Measurements from ENCODE around the gene CARD9. TPM values are rescaled to one million over a fixed set of nuclear protein-coding genes. Genes with fewer than 3 reads are reported as not detected.

CARD9 gene
- total RNA-seq, 1 experiment from 2014 or later = 1.1 TPM

DNA sequence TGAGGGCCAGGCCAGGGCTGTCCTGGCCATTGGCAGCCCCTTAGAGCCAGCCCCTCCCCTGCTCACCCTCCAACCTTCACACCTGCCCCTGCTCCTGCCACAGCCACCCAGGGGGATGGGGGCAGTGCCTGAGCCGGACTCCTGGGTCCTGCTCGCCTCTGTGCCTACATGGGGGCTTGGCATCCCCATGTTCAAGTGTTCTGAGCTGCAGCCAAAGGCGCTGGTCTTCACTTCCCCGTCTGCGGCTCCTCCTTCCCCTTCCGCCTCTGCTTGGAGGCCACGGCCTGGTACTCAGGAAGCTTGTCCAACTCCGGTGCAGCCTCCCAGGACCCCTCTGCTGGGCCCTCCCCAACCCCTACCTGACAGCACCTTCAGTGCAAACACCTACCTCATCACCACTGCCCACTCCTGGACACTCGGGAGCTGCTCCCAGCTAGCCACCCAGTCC, 7.7 kb downstream of the CARD9 start:
- CTCF ChIA-PET = no interaction called here
- BruUV-seq (replicated peaks) = no TSS peak
- Histone ChIP-seq H3K27me3 (ENCODE audit: low read length) (no peaks in the 10 kb centered on the region), H3K36me3 (ENCODE audit: low read depth, low read length) (no peaks in the 10 kb centered on the region), H3K9ac (ENCODE audit: low read length) (no peak overlapping the region), H4K20me1 (ENCODE audit: low read length) (no peaks in the 10 kb centered on the region), H2AFZ (ENCODE audit: low read length) (no peak overlapping the region), H3K9me2 (replicated peaks; ENCODE audit: low read length) (no peaks in the 10 kb centered on the region), H3K79me2 (ENCODE audit: low read length) (no peaks in the 10 kb centered on the region), H3K4me2 (ENCODE audit: low read length) (no peak overlapping the region), H3K4me3 (ENCODE audit: low read length) (no peak overlapping the region), H3K9me3 (ENCODE audit: low read length) (no peaks in the 10 kb centered on the region), H3K4me1 (ENCODE audit: insufficient read depth, low read length) (peaks cover 9% of the 10 kb centered on the region; the same call in 1 of the 2 replicates), H3F3A (ENCODE audit: low read length, unreplicated experiment) (no peaks in the 10 kb centered on the region), H3K27ac (ENCODE audit: low read length) (no peak overlapping the region)
- POLR2A ChIA-PET (ENCODE audit: unreplicated experiment) = no interaction called here
- intact Hi-C loops (cut with micrococcal nuclease) = no loop called here
- TF ChIP-seq, protein P1, sequence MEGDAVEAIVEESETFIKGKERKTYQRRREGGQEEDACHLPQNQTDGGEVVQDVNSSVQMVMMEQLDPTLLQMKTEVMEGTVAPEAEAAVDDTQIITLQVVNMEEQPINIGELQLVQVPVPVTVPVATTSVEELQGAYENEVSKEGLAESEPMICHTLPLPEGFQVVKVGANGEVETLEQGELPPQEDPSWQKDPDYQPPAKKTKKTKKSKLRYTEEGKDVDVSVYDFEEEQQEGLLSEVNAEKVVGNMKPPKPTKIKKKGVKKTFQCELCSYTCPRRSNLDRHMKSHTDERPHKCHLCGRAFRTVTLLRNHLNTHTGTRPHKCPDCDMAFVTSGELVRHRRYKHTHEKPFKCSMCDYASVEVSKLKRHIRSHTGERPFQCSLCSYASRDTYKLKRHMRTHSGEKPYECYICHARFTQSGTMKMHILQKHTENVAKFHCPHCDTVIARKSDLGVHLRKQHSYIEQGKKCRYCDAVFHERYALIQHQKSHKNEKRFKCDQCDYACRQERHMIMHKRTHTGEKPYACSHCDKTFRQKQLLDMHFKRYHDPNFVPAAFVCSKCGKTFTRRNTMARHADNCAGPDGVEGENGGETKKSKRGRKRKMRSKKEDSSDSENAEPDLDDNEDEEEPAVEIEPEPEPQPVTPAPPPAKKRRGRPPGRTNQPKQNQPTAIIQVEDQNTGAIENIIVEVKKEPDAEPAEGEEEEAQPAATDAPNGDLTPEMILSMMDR (conservative IDR thresholded peaks at IDR 0.05; ENCODE audit: low read depth, low read length) = no peak
- no peak for DNase-seq
- ATAC-seq = no peak

DNA sequence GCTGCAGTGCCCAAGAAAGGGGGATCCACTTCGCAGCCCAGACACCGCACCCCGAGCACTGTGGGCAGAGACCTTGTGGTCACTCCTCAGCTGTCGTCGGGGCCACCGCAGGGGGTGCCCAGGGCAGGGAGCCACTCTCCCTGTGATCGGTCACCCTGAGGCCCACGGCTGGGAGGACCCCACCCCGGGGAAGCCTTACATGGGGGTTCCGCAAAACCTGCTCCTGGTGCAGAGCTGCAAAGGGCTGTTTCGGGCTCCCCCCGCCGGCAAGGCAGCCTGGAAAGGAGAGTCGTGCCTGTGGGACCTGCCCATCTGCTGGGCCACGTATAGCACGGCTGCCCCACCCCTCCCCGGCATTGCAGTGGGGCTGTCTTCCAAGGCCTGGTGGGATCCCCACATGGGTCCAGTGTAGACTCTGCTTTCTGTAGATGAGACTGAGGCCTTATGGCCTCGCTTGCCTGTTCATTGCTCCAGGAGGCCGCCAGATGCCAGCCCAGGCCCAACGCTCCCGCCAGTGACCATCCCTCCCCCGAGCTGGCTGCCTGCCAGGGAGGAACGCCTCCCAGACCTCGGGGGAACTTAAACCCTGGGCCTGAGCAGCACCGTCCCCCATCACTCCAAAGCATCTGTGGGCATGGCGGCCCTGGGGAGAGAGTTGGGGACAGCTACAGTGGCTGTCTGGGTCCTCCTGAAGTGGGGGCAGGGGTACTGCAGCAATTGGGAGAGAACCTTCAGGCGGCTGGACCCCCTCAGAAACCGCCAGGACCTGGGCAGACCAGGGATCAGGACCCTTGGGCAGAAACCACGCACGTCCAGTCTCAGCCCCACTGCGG, 8.3 kb downstream of the CARD9 start:
- Histone ChIP-seq H3K9me2 (replicated peaks; ENCODE audit: low read length) (no peaks in the 10 kb centered on the region), H2AFZ (ENCODE audit: low read length) (no peak overlapping the region), H3K27me3 (ENCODE audit: low read length) (no peaks in the 10 kb centered on the region), H3K79me2 (ENCODE audit: low read length) (no peaks in the 10 kb centered on the region), H3K27ac (ENCODE audit: low read length) (no peak overlapping the region), H3K9me3 (ENCODE audit: low read length) (no peaks in the 10 kb centered on the region), H3K4me2 (ENCODE audit: low read length) (no peak overlapping the region), H3K36me3 (ENCODE audit: low read depth, low read length) (no peaks in the 10 kb centered on the region), H3K4me1 (ENCODE audit: insufficient read depth, low read length) (peaks cover 9% of the 10 kb centered on the region; the same call in 1 of the 2 replicates), H4K20me1 (ENCODE audit: low read length) (no peaks in the 10 kb centered on the region), H3F3A (ENCODE audit: low read length, unreplicated experiment) (no peaks in the 10 kb centered on the region), H3K9ac (ENCODE audit: low read length) (no peak overlapping the region), H3K4me3 (ENCODE audit: low read length) (no peak overlapping the region)
- DNase-seq (no peak), ATAC-seq (no peak)
- POLR2A ChIA-PET (ENCODE audit: unreplicated experiment) = no interaction called here
- intact Hi-C loops (cut with micrococcal nuclease) = no loop called here
- CTCF ChIA-PET = no interaction called here
- no TSS peak for BruUV-seq (replicated peaks)
- TF ChIP-seq, protein P1 (conservative IDR thresholded peaks at IDR 0.05; ENCODE audit: low read depth, low read length) = no peak
- no peak for TF ChIP-seq EZH2 (IDR thresholded peaks at IDR 0.05; ENCODE audit: low read length, unreplicated experiment)
- TF ChIP-seq EZH2phosphoT487 (IDR thresholded peaks at IDR 0.05; ENCODE audit: borderline replicate concordance, low read length) = no peak
